Endothelial cell (in vitro differentiated cells): ENCODE measurements around the gene IMMP1L. TPM values are rescaled to one million over a fixed set of nuclear protein-coding genes. Genes with fewer than 3 reads are reported as not detected.

Experiments
- DNase-seq: peaks from one replicate; pipeline ENCODE4 v3.0.0; 2021; ENCODE audit warnings: low spot score
- H3K27ac Mint-ChIP-seq: one replicate; pipeline ENCODE4 v1.8.0; 2021; ENCODE audit warnings: mixed read lengths, inconsistent platforms; ENCODE audit not compliant: unreplicated experiment
- H3K27me3 Mint-ChIP-seq: one replicate; pipeline ENCODE4 v1.8.0; 2021; ENCODE audit warnings: mild to moderate bottlenecking, moderate library complexity, mixed read lengths, inconsistent platforms; ENCODE audit not compliant: unreplicated experiment
- H3K36me3 Mint-ChIP-seq: one replicate; pipeline ENCODE4 v1.8.0; 2021; ENCODE audit warnings: mild to moderate bottlenecking, low read depth, mixed read lengths, inconsistent platforms; ENCODE audit not compliant: unreplicated experiment
- H3K4me1 Mint-ChIP-seq: one replicate; pipeline ENCODE4 v1.8.0; 2021; ENCODE audit warnings: mild to moderate bottlenecking, mixed read lengths, inconsistent platforms; ENCODE audit not compliant: unreplicated experiment
- H3K4me3 Mint-ChIP-seq: one replicate; pipeline ENCODE4 v1.8.0; 2021; ENCODE audit warnings: mild to moderate bottlenecking, mixed read lengths, inconsistent platforms; ENCODE audit not compliant: unreplicated experiment
- H3K9me3 Mint-ChIP-seq: one replicate; pipeline ENCODE4 v1.8.0; 2021; ENCODE audit warnings: mixed read lengths, inconsistent platforms; ENCODE audit not compliant: unreplicated experiment
- total RNA-seq: library from RNA; stranded (reverse); fragmentation: NEBNext Ultra II Directional; extraction: Animal tissue kit (Norgen Biotek cat#: 25700); gene quantifications from one replicate; pipeline ENCODE4 v1.2.1, GENCODE V29; 2021; ENCODE audit not compliant: unreplicated experiment
- TF ChIP-seq, protein P1 (sequence below): fragments of 200-600 bp; sonication (generic); IDR thresholded peaks from one replicate; pipeline ENCODE4 v1.5.0; 2021; ENCODE audit warnings: antibody characterized with exemption; ENCODE audit not compliant: unreplicated experiment

Gene IMMP1L
- total RNA-seq, 1 donor from 2014 or later: 20.9 TPM

DNA sequence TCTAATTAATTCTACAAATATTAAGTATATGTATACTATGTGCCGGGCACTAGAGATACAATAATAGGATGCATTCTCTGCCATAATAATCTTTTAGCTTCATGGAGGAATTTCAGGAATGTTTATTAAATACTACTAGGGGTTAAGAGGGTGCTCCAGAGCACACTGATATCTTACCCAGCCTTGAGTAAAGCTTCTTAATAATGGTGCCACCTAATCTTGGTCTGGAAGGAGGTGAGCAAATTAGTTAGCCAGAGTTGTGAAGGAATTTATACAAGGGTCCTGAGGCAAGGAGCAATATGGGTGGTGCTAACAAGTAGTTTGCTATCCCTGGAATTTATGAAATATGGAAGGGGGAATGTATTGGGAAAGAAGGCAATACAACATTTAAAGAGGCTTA lies 21.9 kb upstream of the IMMP1L start:
- no peak for DNase-seq
- no peak overlapping the region for H3K27ac Mint-ChIP-seq
- no peaks in the 10 kb centered on the region for H3K27me3 Mint-ChIP-seq
- TF ChIP-seq, protein P1, sequence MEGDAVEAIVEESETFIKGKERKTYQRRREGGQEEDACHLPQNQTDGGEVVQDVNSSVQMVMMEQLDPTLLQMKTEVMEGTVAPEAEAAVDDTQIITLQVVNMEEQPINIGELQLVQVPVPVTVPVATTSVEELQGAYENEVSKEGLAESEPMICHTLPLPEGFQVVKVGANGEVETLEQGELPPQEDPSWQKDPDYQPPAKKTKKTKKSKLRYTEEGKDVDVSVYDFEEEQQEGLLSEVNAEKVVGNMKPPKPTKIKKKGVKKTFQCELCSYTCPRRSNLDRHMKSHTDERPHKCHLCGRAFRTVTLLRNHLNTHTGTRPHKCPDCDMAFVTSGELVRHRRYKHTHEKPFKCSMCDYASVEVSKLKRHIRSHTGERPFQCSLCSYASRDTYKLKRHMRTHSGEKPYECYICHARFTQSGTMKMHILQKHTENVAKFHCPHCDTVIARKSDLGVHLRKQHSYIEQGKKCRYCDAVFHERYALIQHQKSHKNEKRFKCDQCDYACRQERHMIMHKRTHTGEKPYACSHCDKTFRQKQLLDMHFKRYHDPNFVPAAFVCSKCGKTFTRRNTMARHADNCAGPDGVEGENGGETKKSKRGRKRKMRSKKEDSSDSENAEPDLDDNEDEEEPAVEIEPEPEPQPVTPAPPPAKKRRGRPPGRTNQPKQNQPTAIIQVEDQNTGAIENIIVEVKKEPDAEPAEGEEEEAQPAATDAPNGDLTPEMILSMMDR: no peak
- no peaks in the 10 kb centered on the region for H3K9me3 Mint-ChIP-seq
- H3K36me3 Mint-ChIP-seq: peaks cover 3% of the 10 kb centered on the region
- H3K4me1 Mint-ChIP-seq: no peaks in the 10 kb centered on the region
- H3K4me3 Mint-ChIP-seq: no peak overlapping the region

DNA sequence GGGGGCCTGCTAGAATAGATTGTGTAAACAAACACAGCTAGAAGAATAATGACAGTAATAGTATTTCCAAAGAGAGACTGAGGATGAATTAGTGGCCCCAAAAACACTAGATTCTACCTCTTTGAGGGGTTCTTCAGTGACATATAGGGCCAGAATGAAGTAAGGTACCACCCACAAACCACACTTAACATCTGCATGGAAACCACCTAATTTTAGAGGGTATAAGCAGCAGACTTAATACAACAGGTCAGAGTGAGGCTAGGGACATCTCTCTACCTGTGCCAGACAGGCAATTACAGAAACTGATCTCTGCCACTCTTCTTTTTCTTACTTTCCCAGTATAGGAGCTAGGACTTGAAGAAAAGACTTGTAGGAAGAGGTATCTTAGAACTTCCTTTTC lies 20.3 kb upstream of the IMMP1L start:
- no peaks in the 10 kb centered on the region for H3K27me3 Mint-ChIP-seq
- peaks cover 3% of the 10 kb centered on the region for H3K36me3 Mint-ChIP-seq
- H3K4me1 Mint-ChIP-seq: no peaks in the 10 kb centered on the region
- H3K9me3 Mint-ChIP-seq: no peaks in the 10 kb centered on the region
- TF ChIP-seq, protein P1: no peak
- no peak overlapping the region for H3K4me3 Mint-ChIP-seq
- H3K27ac Mint-ChIP-seq: no peak overlapping the region
- DNase-seq: no peak

DNA sequence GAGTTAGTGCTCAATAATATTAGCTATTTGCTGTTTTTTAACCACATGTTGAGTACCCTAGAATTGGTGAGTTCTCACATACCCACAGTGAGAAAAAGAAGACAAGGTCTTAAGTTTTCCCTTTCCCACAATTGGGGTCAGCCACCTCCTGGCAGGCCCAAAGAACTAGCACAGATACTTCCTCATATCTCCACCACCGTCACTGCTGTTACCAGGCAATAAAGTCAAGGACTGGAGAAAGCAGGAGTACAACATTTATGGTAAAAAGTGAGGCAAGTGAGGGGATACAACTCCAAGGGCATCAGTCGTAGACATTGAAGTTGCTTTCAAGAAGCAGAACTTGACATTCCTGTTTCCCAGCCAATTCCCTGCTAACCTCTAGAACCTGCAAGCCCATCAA lies 19.8 kb upstream of the IMMP1L start:
- no peak for DNase-seq
- Mint-ChIP-seq H3K36me3 (peaks cover 3% of the 10 kb centered on the region), H3K27me3 (no peaks in the 10 kb centered on the region), H3K4me3 (no peak overlapping the region), H3K4me1 (no peaks in the 10 kb centered on the region), H3K9me3 (no peaks in the 10 kb centered on the region), H3K27ac (no peak overlapping the region)
- TF ChIP-seq, protein P1: no peak

DNA sequence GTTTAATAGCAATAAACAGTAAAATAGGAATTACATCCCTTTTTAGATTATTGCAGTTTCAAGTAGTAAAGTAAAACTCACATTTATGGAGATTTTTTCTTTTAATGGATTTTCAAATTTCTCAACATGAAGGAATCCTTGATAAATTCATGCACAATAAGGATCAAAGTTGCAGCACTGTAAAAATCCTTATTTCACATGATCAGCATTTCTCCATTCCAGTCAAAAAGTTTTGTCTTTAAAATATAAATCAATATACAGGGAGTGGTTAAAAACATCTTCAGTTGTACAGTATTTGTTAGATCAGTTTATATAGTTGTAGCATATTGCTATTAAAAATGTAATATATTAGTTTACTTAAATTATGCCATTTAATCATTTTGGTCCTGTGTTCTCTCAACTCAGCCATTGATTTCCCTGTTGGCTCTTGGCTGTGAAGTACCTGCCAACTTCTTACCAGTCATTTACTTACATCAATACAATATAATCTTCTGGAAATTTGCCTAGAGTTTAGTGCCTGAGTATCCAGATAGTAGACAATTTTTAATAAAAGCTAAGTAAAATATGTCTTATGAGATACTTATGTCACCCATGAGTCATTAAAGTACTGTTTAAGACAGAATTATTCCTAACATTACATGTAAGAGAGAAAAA lies 12.2 kb upstream of the IMMP1L start:
- H3K27me3 Mint-ChIP-seq: no peaks in the 10 kb centered on the region
- no peak overlapping the region for H3K27ac Mint-ChIP-seq
- H3K9me3 Mint-ChIP-seq: no peaks in the 10 kb centered on the region
- H3K36me3 Mint-ChIP-seq: no peaks in the 10 kb centered on the region
- no peaks in the 10 kb centered on the region for H3K4me1 Mint-ChIP-seq
- TF ChIP-seq, protein P1: no peak
- H3K4me3 Mint-ChIP-seq: no peak overlapping the region
- no peak for DNase-seq

DNA sequence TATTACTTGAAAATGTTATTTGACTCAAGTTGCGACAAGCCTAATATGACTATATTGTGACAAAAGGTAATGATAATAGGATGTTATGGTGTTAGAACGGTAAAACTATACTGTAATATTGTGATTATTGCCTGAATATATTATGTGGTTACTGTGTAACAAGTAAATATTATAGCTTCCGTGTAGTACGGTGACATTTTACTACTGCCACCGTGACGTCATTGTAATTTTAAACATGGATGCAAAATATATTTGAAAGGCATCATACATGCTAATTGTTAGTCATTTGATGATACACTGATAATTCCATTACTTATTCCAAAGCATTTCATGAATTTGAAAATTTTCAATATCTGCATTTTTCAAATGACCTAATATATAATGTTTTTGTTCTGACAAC lies 2.7 kb upstream of the IMMP1L start:
- TF ChIP-seq, protein P1: no peak
- Mint-ChIP-seq H3K36me3 (no peaks in the 10 kb centered on the region), H3K27me3 (no peaks in the 10 kb centered on the region), H3K4me3 (no peak overlapping the region), H3K9me3 (no peaks in the 10 kb centered on the region), H3K4me1 (peaks cover 14% of the 10 kb centered on the region), H3K27ac (no peak overlapping the region)
- DNase-seq: no peak
